NB4 (cell line): Measurements from ENCODE around the gene HECA.

Experiments used
- DNase-seq: peaks from one replicate; pipeline ENCODE4 v3.0.0; 2010; ENCODE audit warnings: low read depth
- H3K4me3 ChIP-seq: one replicate; pipeline ENCODE4 v1.5.1; 2011; ENCODE audit warnings: mild to moderate bottlenecking, low read depth, low read length, moderate library complexity
- MYC ChIP-seq: IDR thresholded peaks from 2 replicates; pipeline ENCODE4 v1.6.1; 2011; ENCODE audit warnings: low read depth, low read length
- POLR2A ChIP-seq: IDR thresholded peaks from 2 replicates; pipeline ENCODE4 v1.6.1; 2011; ENCODE audit warnings: mild to moderate bottlenecking; ENCODE audit not compliant: insufficient read length; ENCODE audit errors: extremely low read depth
- TF ChIP-seq, protein P1 (sequence below): IDR thresholded peaks from 2 replicates; pipeline ENCODE4 v1.6.1; 2011; ENCODE audit warnings: low read depth, low read length
- TF ChIP-seq, protein P2 (sequence below): IDR thresholded peaks from one replicate; pipeline ENCODE4 v1.5.1; 2012; ENCODE audit warnings: low read depth, low read length

HECA gene

DNA sequence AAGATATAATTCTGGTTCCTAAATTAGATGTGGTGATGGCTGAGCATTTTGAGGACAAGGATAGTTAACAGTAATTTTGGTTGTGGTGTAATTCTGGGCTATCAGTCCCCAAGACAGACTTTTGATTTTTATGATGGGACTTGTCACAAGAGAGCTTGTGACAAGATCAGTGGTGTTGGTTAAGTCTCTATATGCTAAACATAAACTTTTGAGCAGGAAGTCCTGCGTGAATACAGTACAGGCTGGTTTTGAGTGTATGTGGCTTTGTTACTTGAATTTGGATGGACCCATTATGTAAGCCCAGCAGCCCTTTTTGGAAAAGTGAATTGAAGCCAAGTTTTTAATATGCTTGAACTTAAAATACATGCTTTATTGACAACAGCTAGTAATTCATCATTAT is 38.9 kb downstream of the HECA start:
- no peak for DNase-seq
- TF ChIP-seq MYC = no peak
- TF ChIP-seq, protein P1, sequence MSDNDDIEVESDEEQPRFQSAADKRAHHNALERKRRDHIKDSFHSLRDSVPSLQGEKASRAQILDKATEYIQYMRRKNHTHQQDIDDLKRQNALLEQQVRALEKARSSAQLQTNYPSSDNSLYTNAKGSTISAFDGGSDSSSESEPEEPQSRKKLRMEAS = no peak
- TF ChIP-seq POLR2A = no peak
- TF ChIP-seq, protein P2, sequence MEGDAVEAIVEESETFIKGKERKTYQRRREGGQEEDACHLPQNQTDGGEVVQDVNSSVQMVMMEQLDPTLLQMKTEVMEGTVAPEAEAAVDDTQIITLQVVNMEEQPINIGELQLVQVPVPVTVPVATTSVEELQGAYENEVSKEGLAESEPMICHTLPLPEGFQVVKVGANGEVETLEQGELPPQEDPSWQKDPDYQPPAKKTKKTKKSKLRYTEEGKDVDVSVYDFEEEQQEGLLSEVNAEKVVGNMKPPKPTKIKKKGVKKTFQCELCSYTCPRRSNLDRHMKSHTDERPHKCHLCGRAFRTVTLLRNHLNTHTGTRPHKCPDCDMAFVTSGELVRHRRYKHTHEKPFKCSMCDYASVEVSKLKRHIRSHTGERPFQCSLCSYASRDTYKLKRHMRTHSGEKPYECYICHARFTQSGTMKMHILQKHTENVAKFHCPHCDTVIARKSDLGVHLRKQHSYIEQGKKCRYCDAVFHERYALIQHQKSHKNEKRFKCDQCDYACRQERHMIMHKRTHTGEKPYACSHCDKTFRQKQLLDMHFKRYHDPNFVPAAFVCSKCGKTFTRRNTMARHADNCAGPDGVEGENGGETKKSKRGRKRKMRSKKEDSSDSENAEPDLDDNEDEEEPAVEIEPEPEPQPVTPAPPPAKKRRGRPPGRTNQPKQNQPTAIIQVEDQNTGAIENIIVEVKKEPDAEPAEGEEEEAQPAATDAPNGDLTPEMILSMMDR = no peak
- H3K4me3 ChIP-seq = no peak overlapping the region

DNA sequence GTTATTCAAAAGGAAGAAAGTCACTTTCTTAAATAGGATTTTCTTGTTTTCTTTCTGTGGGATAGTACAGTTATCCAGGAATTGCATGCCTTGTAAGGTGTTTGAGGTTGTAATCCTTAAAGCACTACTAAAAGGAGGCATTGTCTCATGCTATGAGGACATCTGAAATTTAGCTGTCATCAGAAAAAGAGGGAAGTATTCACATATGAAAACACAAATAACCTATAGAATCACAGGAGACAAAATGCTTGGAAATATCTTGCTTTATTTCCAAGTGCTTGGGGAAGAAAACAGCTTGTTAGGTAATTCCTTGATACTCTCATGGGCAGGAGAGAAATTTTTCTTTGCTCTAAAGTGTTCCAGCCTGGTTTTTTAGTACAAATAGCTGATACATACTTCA is 40.1 kb downstream of the HECA start:
- H3K4me3 ChIP-seq = no peak overlapping the region
- no peak for DNase-seq
- TF ChIP-seq POLR2A = no peak

DNA sequence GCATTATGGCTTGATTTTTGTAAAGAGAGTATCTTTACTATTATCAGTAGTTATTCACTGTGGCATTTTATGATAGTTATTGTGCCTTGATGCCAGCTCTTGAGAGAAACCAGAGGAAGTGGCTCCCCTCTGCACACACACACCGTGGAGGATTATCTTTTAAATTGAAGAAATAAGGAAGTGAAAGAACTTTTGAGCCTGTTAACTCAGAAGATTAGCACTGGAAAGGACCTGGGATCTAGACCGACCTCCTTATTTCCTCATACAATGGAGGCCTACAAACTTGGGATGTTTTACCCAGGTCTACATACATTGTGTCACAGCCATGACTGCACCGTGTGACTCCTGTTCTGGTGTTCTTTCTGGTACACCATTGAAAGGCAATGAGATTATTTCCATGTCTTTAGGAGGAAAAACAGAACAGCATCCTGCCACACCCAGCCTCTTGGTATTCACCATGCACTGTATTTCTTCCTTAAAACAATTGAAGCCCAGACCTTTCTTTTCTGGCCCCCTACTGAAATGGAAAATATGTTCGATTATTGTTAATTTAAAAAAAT is 40.6 kb downstream of the HECA start:
- TF ChIP-seq POLR2A = no peak
- no peak for TF ChIP-seq MYC
- TF ChIP-seq, protein P2 = no peak
- TF ChIP-seq, protein P1 = no peak
- H3K4me3 ChIP-seq = no peak overlapping the region
- DNase-seq = peak; percentile 77

DNA sequence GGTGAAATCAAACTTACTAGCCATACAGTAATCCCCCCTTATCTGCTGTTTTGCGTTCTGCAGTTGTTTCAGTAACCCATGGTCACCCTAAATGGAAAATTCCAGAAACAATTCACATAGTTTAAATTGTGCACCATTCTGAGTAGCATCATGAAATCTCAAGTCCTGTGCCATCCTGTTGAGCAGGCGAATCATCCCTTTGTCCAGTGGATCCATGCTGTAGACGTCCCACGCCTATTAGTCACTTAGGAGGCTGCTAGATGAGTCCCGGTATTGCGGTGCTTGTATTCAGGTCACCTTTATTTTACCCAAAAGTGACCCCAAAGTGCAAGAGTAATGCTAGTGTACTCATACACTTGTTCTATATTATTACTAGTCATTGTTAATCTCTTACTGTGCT is 46.4 kb downstream of the HECA start:
- TF ChIP-seq, protein P2 = no peak
- TF ChIP-seq POLR2A (no peak), MYC (no peak)
- TF ChIP-seq, protein P1 = no peak
- H3K4me3 ChIP-seq = no peak overlapping the region
- DNase-seq = no peak

DNA sequence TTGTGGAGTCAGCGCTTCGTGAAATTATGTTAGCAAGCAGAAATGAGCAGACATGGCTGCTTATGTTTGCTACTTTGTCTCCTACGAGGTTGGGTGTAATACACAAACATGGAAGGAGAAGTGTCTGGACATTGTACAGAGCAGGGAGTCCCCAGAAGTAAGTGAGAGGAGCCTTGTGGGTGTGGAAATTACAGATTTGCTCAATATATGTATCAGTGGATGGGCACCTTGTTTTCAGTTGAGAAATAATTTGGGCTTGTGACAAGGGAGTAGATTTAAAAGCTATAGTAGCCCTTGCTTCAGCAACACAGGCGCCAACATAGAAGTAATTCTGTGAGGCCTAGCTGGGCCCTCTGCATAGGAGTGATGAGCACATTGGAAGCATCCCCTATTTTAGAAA is 49.2 kb downstream of the HECA start:
- no peak overlapping the region for H3K4me3 ChIP-seq
- DNase-seq = no peak
- TF ChIP-seq, protein P1 = no peak
- TF ChIP-seq, protein P2 = no peak
- TF ChIP-seq MYC (no peak), POLR2A (no peak)

DNA sequence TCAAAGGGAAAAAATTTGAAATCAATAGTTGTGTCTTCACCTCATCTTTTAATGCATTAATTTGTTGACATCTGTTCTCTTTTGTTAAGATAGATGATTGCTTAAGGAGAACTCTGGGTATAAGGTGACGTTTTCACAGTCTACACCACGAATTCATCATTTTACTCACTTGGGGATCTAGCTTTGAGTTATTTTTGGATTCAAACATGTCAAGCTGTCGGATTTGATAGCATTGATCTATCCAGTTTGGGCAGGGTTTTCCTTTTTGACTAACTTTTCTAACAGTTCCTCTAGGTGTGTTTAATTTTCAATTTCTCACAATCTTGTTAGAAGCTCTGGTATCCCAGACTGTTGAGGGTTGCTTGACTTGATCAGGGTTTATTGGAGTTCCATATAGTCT is 49.6 kb downstream of the HECA start:
- TF ChIP-seq POLR2A (no peak), MYC (no peak)
- TF ChIP-seq, protein P2 = no peak
- TF ChIP-seq, protein P1 = no peak
- DNase-seq = no peak
- no peak overlapping the region for H3K4me3 ChIP-seq
